AG09309 (cell line): Measurements from ENCODE around the gene PRPSAP1.

Experiments
- DNase-seq: peaks from one replicate; pipeline ENCODE4 v3.0.0-alpha.2; 2010; ENCODE audit warnings: low read depth
- H3K4me3 ChIP-seq: 2 replicates; pipeline ENCODE4 v1.5.1; 2011; ENCODE audit warnings: mild to moderate bottlenecking, low read depth, low read length, moderate library complexity; ENCODE audit not compliant: control insufficient read depth
- TF ChIP-seq, protein P1 (sequence below): IDR thresholded peaks from 2 replicates; pipeline ENCODE4 v1.5.1; 2011; ENCODE audit warnings: mild to moderate bottlenecking, low read depth, low read length, inconsistent platforms; ENCODE audit not compliant: insufficient read depth, control insufficient read depth; ENCODE audit errors: missing control alignments

The PRPSAP1 gene

DNA sequence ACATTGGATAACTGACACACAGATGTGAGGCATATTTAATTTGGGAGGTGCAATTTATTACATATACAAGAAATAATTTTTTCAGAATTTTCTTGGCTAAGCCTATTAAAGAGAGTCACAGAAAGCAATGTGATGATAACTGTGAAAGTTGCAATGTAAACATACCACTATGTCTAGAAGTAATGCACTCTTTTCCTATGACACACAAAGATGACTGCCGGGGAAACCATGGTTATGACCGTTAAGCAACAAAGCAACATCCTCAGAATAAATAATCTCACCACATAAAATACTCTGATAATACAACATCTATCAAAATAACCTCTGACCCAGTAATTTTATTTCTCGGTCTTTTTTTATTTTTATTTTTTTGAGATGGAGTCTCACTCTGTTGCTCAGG, 35.1 kb downstream of the PRPSAP1 start:
- no peak overlapping the region for H3K4me3 ChIP-seq
- no peak for DNase-seq
- TF ChIP-seq, protein P1, sequence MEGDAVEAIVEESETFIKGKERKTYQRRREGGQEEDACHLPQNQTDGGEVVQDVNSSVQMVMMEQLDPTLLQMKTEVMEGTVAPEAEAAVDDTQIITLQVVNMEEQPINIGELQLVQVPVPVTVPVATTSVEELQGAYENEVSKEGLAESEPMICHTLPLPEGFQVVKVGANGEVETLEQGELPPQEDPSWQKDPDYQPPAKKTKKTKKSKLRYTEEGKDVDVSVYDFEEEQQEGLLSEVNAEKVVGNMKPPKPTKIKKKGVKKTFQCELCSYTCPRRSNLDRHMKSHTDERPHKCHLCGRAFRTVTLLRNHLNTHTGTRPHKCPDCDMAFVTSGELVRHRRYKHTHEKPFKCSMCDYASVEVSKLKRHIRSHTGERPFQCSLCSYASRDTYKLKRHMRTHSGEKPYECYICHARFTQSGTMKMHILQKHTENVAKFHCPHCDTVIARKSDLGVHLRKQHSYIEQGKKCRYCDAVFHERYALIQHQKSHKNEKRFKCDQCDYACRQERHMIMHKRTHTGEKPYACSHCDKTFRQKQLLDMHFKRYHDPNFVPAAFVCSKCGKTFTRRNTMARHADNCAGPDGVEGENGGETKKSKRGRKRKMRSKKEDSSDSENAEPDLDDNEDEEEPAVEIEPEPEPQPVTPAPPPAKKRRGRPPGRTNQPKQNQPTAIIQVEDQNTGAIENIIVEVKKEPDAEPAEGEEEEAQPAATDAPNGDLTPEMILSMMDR = no peak

DNA sequence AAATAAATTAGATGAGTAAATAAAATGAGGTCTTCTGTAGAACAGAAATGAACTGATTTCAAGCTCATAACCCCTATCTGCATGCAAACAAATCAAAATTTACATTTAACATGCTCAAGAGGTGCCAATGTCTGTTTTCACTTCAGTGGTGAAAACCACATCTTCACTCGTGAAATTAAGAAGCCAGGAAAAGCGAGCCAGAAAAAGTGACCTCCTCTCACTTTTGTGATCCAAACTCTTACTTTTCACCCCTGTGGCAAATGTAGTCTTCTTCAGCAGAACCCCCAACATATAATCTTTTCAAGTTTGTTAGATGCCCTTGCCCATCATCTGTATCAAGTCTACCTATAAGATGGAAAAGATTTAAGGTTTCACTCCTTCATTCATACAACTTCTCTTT, 36.2 kb downstream of the PRPSAP1 start:
- H3K4me3 ChIP-seq = no peak overlapping the region
- DNase-seq = no peak
- TF ChIP-seq, protein P1 = no peak

DNA sequence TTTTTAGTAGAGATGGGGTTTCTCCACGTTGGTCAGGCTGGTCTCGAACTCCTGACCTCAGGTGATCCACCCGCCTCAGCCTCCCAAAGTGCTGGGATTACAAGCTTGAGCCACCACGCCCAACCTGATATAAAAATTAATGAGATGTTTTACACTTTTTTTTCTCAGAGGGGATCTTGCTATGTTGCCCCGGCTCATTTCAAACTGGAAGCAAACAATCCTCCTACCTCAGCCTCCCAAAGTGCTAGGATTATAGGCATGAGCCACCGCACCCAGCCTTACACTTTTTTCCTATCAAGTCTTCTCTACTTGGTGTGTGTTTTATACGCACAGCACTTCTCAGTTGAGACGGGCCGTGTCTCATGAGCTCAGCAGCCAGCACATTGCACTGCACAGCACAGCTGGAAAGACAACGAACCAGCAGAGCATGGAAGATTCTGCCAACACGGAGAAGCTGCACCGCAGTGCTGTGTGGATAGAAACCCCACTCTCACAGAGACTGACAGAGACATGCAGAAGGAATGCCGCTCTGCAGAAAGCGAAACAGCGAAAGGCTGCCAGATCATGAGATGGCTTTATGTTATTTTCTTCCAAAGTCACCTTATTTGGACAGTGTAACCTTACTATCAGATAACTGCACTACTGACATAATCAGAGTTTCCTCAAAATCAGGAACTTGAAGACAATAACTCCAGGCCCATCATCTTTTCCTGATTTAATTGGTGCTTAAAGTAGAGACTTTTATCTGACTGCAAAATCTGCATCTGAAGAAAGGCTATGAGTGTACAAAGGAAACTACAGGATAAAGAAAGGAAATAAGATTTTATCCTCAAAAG, 39.1 kb downstream of the PRPSAP1 start:
- TF ChIP-seq, protein P1 = no peak
- H3K4me3 ChIP-seq = no peak overlapping the region
- DNase-seq = no peak

DNA sequence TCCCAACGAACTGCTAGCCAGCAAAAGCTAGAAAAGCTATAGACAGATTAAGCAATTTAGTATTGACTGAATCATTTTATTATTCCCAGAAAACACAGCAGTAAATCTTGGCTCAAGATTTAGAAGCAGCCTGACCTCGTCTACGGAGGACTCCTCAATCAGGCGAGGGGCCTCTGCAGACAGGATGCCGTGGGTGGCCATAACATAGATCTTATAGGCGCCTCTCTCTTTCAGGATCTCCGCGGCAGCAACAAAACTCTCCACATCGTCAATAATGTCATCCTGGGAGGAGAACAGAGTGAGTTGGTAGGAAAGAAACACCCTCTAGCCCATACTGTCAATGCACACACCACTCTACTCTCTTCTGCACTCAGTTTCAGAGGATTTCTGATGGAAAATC, 41.0 kb downstream of the PRPSAP1 start:
- H3K4me3 ChIP-seq = no peak overlapping the region
- TF ChIP-seq, protein P1 = no peak
- no peak for DNase-seq

DNA sequence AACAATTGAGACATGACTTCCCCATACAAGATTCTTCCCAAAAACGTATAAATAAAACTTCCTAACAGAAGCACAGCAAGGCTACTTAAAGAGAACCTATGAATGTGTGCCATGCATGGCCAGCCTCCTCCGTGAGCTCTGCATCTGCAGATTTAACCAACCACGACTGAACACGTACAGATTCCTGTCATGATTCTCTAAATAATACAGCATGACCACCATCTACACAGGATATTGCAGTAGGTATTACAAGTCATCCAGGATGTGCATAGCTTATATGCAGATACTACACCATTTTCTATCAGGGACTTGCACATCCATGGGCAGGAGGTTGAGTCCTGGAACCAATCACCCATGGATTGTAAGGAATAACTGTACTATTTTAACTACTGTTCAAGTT, 44.3 kb downstream of the PRPSAP1 start:
- no peak for DNase-seq
- TF ChIP-seq, protein P1 = no peak
- no peak overlapping the region for H3K4me3 ChIP-seq

DNA sequence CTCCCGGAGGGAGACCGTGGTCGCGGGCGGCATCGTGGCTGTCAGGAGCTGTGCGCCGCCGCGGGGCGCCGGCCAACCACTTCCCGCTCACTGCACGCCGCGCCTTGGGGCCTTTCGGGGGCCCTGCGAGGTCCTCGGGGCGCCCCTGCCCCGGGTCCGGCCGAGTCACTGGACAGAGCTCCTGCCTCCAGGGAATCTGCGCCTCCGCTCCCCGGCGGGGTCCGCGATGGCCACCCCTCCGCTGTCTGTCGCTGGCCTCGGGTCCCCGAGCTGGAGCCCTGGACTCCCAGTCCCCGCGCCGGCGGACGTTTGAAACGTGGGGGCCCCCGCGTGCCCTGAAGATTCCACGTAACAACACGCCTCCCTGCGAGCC, 45.8 kb downstream of the PRPSAP1 start, which contains the start of gene QRICH2:
Gene QRICH2 (minus strand): TSS at position 311 of the 373 bp plus-strand sequence. CDS start 278 bp downstream, at position 33.
- TF ChIP-seq, protein P1 = no peak
- DNase-seq = no peak

More for the DNA sequence above, 45.8 kb downstream of the PRPSAP1 start, which contains the start of gene QRICH2:
- H3K4me3 ChIP-seq = no peak within 1 kb of the TSS
